ENCODE data around the gene ATP2A2.

- TF ChIP-seq POLR2A (IDR thresholded peaks at IDR 0.05) (no peak), EP300 (IDR thresholded peaks at IDR 0.05; ENCODE audit: low read depth) (no peak), POLR2AphosphoS5 (IDR thresholded peaks at IDR 0.05) (no peak)
These were observed 26.0 kb upstream of the ATP2A2 start for GRCh38 chr12:110254971-110255540.
